GM20431 (cell line): ENCODE measurements around the gene RPTOR.
"Not testable (repeated sequence)": the region's sequence is repeated elsewhere in the genome, so short reads cannot be mapped to it uniquely, and the experiment has no call there.

ENCODE experiments used
- in situ Hi-C: fragments of 300-500 bp; cut with MseI, MboI; formaldehyde crosslinking; loops from one replicate; pipeline ENCODE4 v1.15.0; 2020; ENCODE audit warnings: low sequenced_read_pairs; ENCODE audit not compliant: unreplicated experiment

The RPTOR gene

GRCh38 chr17:80860703-80861417 lies 316.2 kb downstream of the RPTOR start:
- in situ Hi-C loops = no loop called here

- in situ Hi-C loops = no loop called here
Observed at GRCh38 chr17:80861418-80861815, 316.8 kb downstream of the RPTOR start.

- in situ Hi-C loops = no loop called here
Observed at GRCh38 chr17:80861892-80862291, 317.3 kb downstream of the RPTOR start.

- in situ Hi-C loops = no loop called here
Observed at GRCh38 chr17:80862481-80862961, 317.9 kb downstream of the RPTOR start.

GRCh38 chr17:80862978-80863377 lies 318.3 kb downstream of the RPTOR start:
- in situ Hi-C loops = no loop called here

GRCh38 chr17:80863626-80864025 lies 319.0 kb downstream of the RPTOR start:
- in situ Hi-C loops = no loop called here

GRCh38 chr17:80864751-80865150 lies 320.1 kb downstream of the RPTOR start:
- in situ Hi-C loops = no loop called here

GRCh38 chr17:80866050-80866793 lies 321.6 kb downstream of the RPTOR start:
- in situ Hi-C loops = no loop called here

GRCh38 chr17:80868022-80868609 lies 323.5 kb downstream of the RPTOR start:
- in situ Hi-C loops = no loop called here

- in situ Hi-C loops = no loop called here
Observed at GRCh38 chr17:80869481-80870145, 325.0 kb downstream of the RPTOR start.

GRCh38 chr17:80870401-80870800 lies 325.8 kb downstream of the RPTOR start:
- in situ Hi-C loops = no loop called here

- in situ Hi-C loops = no loop called here
Observed at GRCh38 chr17:80871341-80871740, 326.7 kb downstream of the RPTOR start.

GRCh38 chr17:80872001-80872500 lies 327.4 kb downstream of the RPTOR start:
- in situ Hi-C loops = no loop called here

GRCh38 chr17:80872501-80873306 lies 328.1 kb downstream of the RPTOR start:
- in situ Hi-C loops = no loop called here

- in situ Hi-C loops = no loop called here
Observed at GRCh38 chr17:80873307-80873951, 328.8 kb downstream of the RPTOR start.

GRCh38 chr17:80874866-80875445 lies 330.3 kb downstream of the RPTOR start:
- in situ Hi-C loops = no loop called here

- in situ Hi-C loops = not testable (repeated sequence)
Observed at GRCh38 chr17:80875480-80875995, 330.9 kb downstream of the RPTOR start.

- in situ Hi-C loops = not testable (repeated sequence)
Observed at GRCh38 chr17:80876456-80876949, 331.9 kb downstream of the RPTOR start.
